Lung microvascular endothelial cell (primary cell): ENCODE measurements around the gene HRC. TPM values are rescaled to one million over a fixed set of nuclear protein-coding genes. Genes with fewer than 3 reads are reported as not detected.
A peak's percentile ranks its signal among the peaks of the same experiment; 100 is the strongest.

Experiments
- DNase-seq, 2 donors: peaks; one replicate each; pipeline versions ENCODE4 v3.0.0 to v3.0.0-alpha.2; 2010; ENCODE audit warnings: low read depth in 2 of 2
- total RNA-seq: library from RNA; depleted of rRNA; stranded (reverse); fragments of >200 nt; gene quantifications from 2 replicates; pipeline ENCODE4 v1.2.1, GENCODE V29; 2014

The HRC gene
- total RNA-seq, 1 donor from 2014 or later = not detected

- DNase-seq = peak; percentile 30 to 33
Observed at GRCh38 chr19:49114630-49115363, 40.4 kb downstream of the HRC start.

GRCh38 chr19:49113762-49114629 lies 41.2 kb downstream of the HRC start, which contains the start of gene LIN7B:
Gene LIN7B (plus strand): TSS chr19:49114370. CDS start chr19:49114405, 35 bp downstream.
- peak; percentile 67 to 82 for DNase-seq

GRCh38 chr19:49111218-49111998 lies 43.8 kb downstream of the HRC start:
- DNase-seq = no peak

- no peak for DNase-seq
Observed at GRCh38 chr19:49110567-49110966, 44.6 kb downstream of the HRC start.

GRCh38 chr19:49109569-49110233 lies 45.5 kb downstream of the HRC start:
- no peak for DNase-seq

GRCh38 chr19:49109051-49109450 lies 46.1 kb downstream of the HRC start:
- DNase-seq = no peak

- DNase-seq = no peak
Observed at GRCh38 chr19:49107625-49108459, 47.4 kb downstream of the HRC start.

GRCh38 chr19:49106648-49107135 lies 48.5 kb downstream of the HRC start:
- DNase-seq = peak; percentile 55 to 80

- DNase-seq = no peak
Observed at GRCh38 chr19:49104229-49104864, 50.8 kb downstream of the HRC start.

GRCh38 chr19:49103331-49104085 lies 51.7 kb downstream of the HRC start:
- DNase-seq = no peak

GRCh38 chr19:49102303-49102702 lies 52.9 kb downstream of the HRC start:
- DNase-seq = no peak

Other genes with a start within 250 kb of the HRC start
- gene DHDH, start 221.7 kb downstream of the HRC start, total RNA-seq = under 0.01 TPM in 1 of 2 replicates, not detected in the other
- 96.8 and 101 TPM in 2 replicates for gene BAX, start 200.5 kb downstream of the HRC start, total RNA-seq
- 928 and 942 TPM in 2 replicates for gene FTL, start 190.1 kb downstream of the HRC start, total RNA-seq
- 11.1 and 14.8 TPM in 2 replicates for gene GYS1, start 162.1 kb downstream of the HRC start, total RNA-seq
- gene RUVBL2, start 161.5 kb downstream of the HRC start, total RNA-seq = 113 and 138 TPM in 2 replicates
- gene LHB, start 138.3 kb downstream of the HRC start, total RNA-seq = not detected in 2 replicates
- not detected in 2 replicates for gene CGB3, start 131.1 kb downstream of the HRC start, total RNA-seq
- gene CGB2, start 123.5 kb downstream of the HRC start, total RNA-seq = not detected in 2 replicates
- gene CGB1, start 118.5 kb downstream of the HRC start, total RNA-seq = not detected in 2 replicates
- gene CGB5, start 111.5 kb downstream of the HRC start, total RNA-seq = not detected in 2 replicates
- not detected in 2 replicates for gene CGB8, start 106.3 kb downstream of the HRC start, total RNA-seq
- 0.22 TPM in 1 of 2 replicates, not detected in the other for gene CGB7, start 97.6 kb downstream of the HRC start, total RNA-seq
- not detected in 2 replicates for gene NTF4, start 90.6 kb downstream of the HRC start, total RNA-seq
- not detected in 2 replicates for gene KCNA7, start 82.7 kb downstream of the HRC start, total RNA-seq
- gene SNRNP70, start 69.9 kb downstream of the HRC start, total RNA-seq = 132 and 137 TPM in 2 replicates
- 1.6 and 2.2 TPM in 2 replicates for gene LIN7B, start 41.0 kb downstream of the HRC start, total RNA-seq
- 0.22 and 0.40 TPM in 2 replicates for gene C19orf73, start 36.3 kb downstream of the HRC start, total RNA-seq
- gene PPFIA3, start 35.9 kb downstream of the HRC start, total RNA-seq = 1.6 and 2.8 TPM in 2 replicates
- gene TRPM4, start 2.4 kb upstream of the HRC start, total RNA-seq = 9.5 and 10.7 TPM in 2 replicates
- gene SLC6A16, start 169.8 kb upstream of the HRC start, total RNA-seq = 0.20 and 0.22 TPM in 2 replicates
- not detected in 2 replicates for gene CD37, start 180.0 kb upstream of the HRC start, total RNA-seq
- 51.4 and 57.1 TPM in 2 replicates for gene TEAD2, start 207.0 kb upstream of the HRC start, total RNA-seq
- gene DKKL1, start 208.5 kb upstream of the HRC start, total RNA-seq = 0.22 and 0.40 TPM in 2 replicates
- gene KASH5, start 232.9 kb upstream of the HRC start, total RNA-seq = not detected in 2 replicates